Testis (tissue), 2 donors: ENCODE results near the gene ARHGAP22.

Source experiments
- CTCF ChIP-seq, 3 experiments: fragments of 450-650 bp in 2 of 3; fragments of 200-600 bp in 1 of 3; sonication (generic) in 1 of 3; IDR thresholded peaks; one replicate each; pipeline ENCODE4 v1.5.1; 2016 to 2019; ENCODE audit warnings: antibody characterized with exemption in 3 of 3, mild to moderate bottlenecking in 2 of 3, moderate library complexity in 1 of 3
- POLR2A ChIP-seq: fragments of 450-650 bp; IDR thresholded peaks from one replicate; pipeline ENCODE4 v1.6.1; 2017; ENCODE audit warnings: antibody characterized with exemption, mild to moderate bottlenecking, moderate library complexity

- TF ChIP-seq POLR2A (no peak), CTCF (IDR thresholded peaks at IDR 0.05) (no peak)
Observed at GRCh38 chr10:48589266-48589665, 15.6 kb downstream of the ARHGAP22 start.
